ENCODE measurements around the gene PLEKHH2.

GRCh38 chr2:43763091-43763490, 126.0 kb downstream of the PLEKHH2 start:
- TF ChIP-seq CTCF (IDR thresholded peaks at IDR 0.05), result no peak
- no peak for TF ChIP-seq ZFX (IDR thresholded peaks at IDR 0.05; ENCODE audit: borderline replicate concordance)
